WTC11 (cell line): ENCODE data around the gene RECK. TPM values are rescaled to one million over a fixed set of nuclear protein-coding genes. Genes with fewer than 3 reads are reported as not detected.

Experiments used
- ATAC-seq: fragments of 200-7000 bp; cut with Tn5 transposase; 2 replicates; pipeline ENCODE4 v1.10.0; 2021; ENCODE audit warnings: mild to moderate bottlenecking, moderate library complexity
- CTCF ChIA-PET: fragments of 300-600 bp; sonication (Branson Sonifier 250); formaldehyde crosslinking; loops from one replicate; lab custom pipeline; 2021; ENCODE audit warnings: antibody characterized with exemption; lab: Charles Lee
- POLR2A ChIA-PET: fragments of 350-600 bp; sonication (Branson Sonifier 250); formaldehyde crosslinking; loops from one replicate; lab custom pipeline; 2021; ENCODE audit warnings: antibody characterized with exemption; lab: Charles Lee
- DNase-seq: peaks from one replicate; pipeline ENCODE4 v3.0.0; 2021; ENCODE audit warnings: low spot score
- H3K27ac Mint-ChIP-seq: 2 replicates; pipeline ENCODE4 v1.8.0; 2021; ENCODE audit warnings: mixed read lengths
- H3K27me3 Mint-ChIP-seq: 2 replicates; pipeline ENCODE4 v1.8.0; 2021; ENCODE audit warnings: low read depth, mild to moderate bottlenecking, moderate library complexity, mixed read lengths
- H3K36me3 Mint-ChIP-seq: 2 replicates; pipeline ENCODE4 v1.8.0; 2021; ENCODE audit warnings: mixed read lengths
- H3K4me1 Mint-ChIP-seq: 2 replicates; pipeline ENCODE4 v1.8.0; 2022; ENCODE audit warnings: mixed read lengths
- H3K4me3 Mint-ChIP-seq: 2 replicates; pipeline ENCODE4 v1.8.0; 2021; ENCODE audit warnings: mild to moderate bottlenecking, moderate library complexity, mixed read lengths
- H3K9me3 Mint-ChIP-seq: 2 replicates; pipeline ENCODE4 v1.8.0; 2021; ENCODE audit warnings: mixed read lengths
- E2F5 ChIP-seq: sonication (generic); formaldehyde crosslinking; IDR thresholded peaks from 2 replicates; pipeline ENCODE4 v1.8.1; 2022; ENCODE audit warnings: mild to moderate bottlenecking, moderate library complexity, missing genetic modification reagents
- ERG ChIP-seq: fragments of 250-450 bp; sonication (Bioruptor Pico); IDR thresholded peaks from 2 replicates; pipeline ENCODE4 v1.8.0; 2021; ENCODE audit warnings: mild to moderate bottlenecking
- FOXP1 ChIP-seq: sonication (generic); formaldehyde crosslinking; IDR thresholded peaks from 2 replicates; pipeline ENCODE4 v1.8.0; 2022; ENCODE audit warnings: missing genetic modification reagents, mild to moderate bottlenecking, moderate library complexity, borderline replicate concordance
- GTF2I ChIP-seq: fragments of 250-450 bp; sonication (Bioruptor Pico); conservative IDR thresholded peaks from 2 replicates; pipeline ENCODE4 v1.4.0; 2021; ENCODE audit warnings: mild to moderate bottlenecking
- IRF1 ChIP-seq: sonication (generic); formaldehyde crosslinking; IDR thresholded peaks from 2 replicates; pipeline ENCODE4 v1.8.0; 2023; ENCODE audit warnings: missing genetic modification reagents
- MXD4 ChIP-seq: fragments of 250-450 bp; sonication (Bioruptor Pico); IDR thresholded peaks from 2 replicates; pipeline ENCODE4 v1.8.0; 2021; ENCODE audit warnings: mild to moderate bottlenecking, moderate library complexity, borderline replicate concordance
- MYBL2 ChIP-seq: sonication (generic); formaldehyde crosslinking; IDR thresholded peaks from 2 replicates; pipeline ENCODE4 v1.8.1; 2023; ENCODE audit warnings: mild to moderate bottlenecking, moderate library complexity, missing genetic modification reagents
- NFYB ChIP-seq: sonication (generic); formaldehyde crosslinking; conservative IDR thresholded peaks from 2 replicates; pipeline ENCODE4 v1.8.0; 2022; ENCODE audit warnings: low read depth, missing genetic modification reagents
- PRDM15 ChIP-seq: sonication (generic); formaldehyde crosslinking; IDR thresholded peaks from 2 replicates; pipeline ENCODE4 v1.8.0; 2022; ENCODE audit warnings: missing genetic modification reagents
- PREB ChIP-seq: sonication (generic); formaldehyde crosslinking; IDR thresholded peaks from 2 replicates; pipeline ENCODE4 v1.8.1; 2022; ENCODE audit warnings: mild to moderate bottlenecking, missing genetic modification reagents, moderate library complexity, borderline replicate concordance
- RELA ChIP-seq: sonication (generic); formaldehyde crosslinking; IDR thresholded peaks from 2 replicates; pipeline ENCODE4 v1.8.1; 2022; ENCODE audit warnings: missing genetic modification reagents, mild to moderate bottlenecking, borderline replicate concordance
- SOX15 ChIP-seq: fragments of 250-450 bp; sonication (Bioruptor Pico); IDR thresholded peaks from 2 replicates; pipeline ENCODE4 v1.9.0; 2021; ENCODE audit warnings: mild to moderate bottlenecking
- ZBTB43 ChIP-seq: sonication (generic); formaldehyde crosslinking; IDR thresholded peaks from 2 replicates; pipeline ENCODE4 v1.8.1; 2023; ENCODE audit warnings: mild to moderate bottlenecking, missing genetic modification reagents
- ZNF219 ChIP-seq: sonication (generic); formaldehyde crosslinking; IDR thresholded peaks from 2 replicates; pipeline ENCODE4 v1.8.0; 2023; ENCODE audit warnings: missing genetic modification reagents, mild to moderate bottlenecking, borderline replicate concordance
- ZNF281 ChIP-seq: sonication (generic); formaldehyde crosslinking; IDR thresholded peaks from 2 replicates; pipeline ENCODE4 v1.8.0; 2023; ENCODE audit warnings: mild to moderate bottlenecking, missing genetic modification reagents
- ZNF416 ChIP-seq: fragments of 250-450 bp; sonication (Bioruptor Pico); IDR thresholded peaks from 2 replicates; pipeline ENCODE4 v1.9.0; 2021; ENCODE audit warnings: mild to moderate bottlenecking, inconsistent platforms
- ZNF512 ChIP-seq: sonication (generic); formaldehyde crosslinking; IDR thresholded peaks from 2 replicates; pipeline ENCODE4 v1.8.1; 2022; ENCODE audit warnings: missing genetic modification reagents, borderline replicate concordance
- ZNF532 ChIP-seq: fragments of 250-450 bp; sonication (Bioruptor Pico); IDR thresholded peaks from 2 replicates; pipeline ENCODE4 v1.9.0; 2021; ENCODE audit warnings: mild to moderate bottlenecking, borderline replicate concordance
- total RNA-seq: library from RNA; stranded (reverse); gene quantifications from 3 replicates; pipeline ENCODE4 v1.2.3, GENCODE V29; 2021

RECK gene
- total RNA-seq, 1 experiment from 2014 or later, result 11.2 TPM

- no peaks in the 10 kb centered on the region for H3K4me1 Mint-ChIP-seq
Observed at GRCh38 chr9:36147441-36148175, 110.9 kb downstream of the RECK start.

More at GRCh38 chr9:36147441-36148175, 110.9 kb downstream of the RECK start:
- Mint-ChIP-seq H3K9me3 (peaks cover 18% of the 10 kb centered on the region), H3K4me3 (no peak overlapping the region), H3K27ac (no peak overlapping the region), H3K27me3 (peaks cover 19% of the 10 kb centered on the region), H3K36me3 (peaks cover 13% of the 10 kb centered on the region)
- DNase-seq (no peak), ATAC-seq (no peak)
- TF ChIP-seq ZNF219 (CRISPR knock-in tag) (no peak), ZBTB43 (CRISPR knock-in tag) (no peak), RELA (CRISPR knock-in tag) (no peak), PRDM15 (CRISPR knock-in tag) (no peak), NFYB (no peak), ZNF281 (no peak), SOX15 (CRISPR knock-in tag) (no peak), GTF2I (CRISPR knock-in tag) (no peak), MXD4 (CRISPR knock-in tag) (no peak), E2F5 (CRISPR knock-in tag) (no peak), ZNF512 (CRISPR knock-in tag) (no peak), FOXP1 (no peak), ERG (CRISPR knock-in tag) (no peak), ZNF416 (CRISPR knock-in tag) (no peak), IRF1 (CRISPR knock-in tag) (no peak), PREB (no peak), MYBL2 (CRISPR knock-in tag) (no peak), ZNF532 (CRISPR knock-in tag) (no peak)
- POLR2A ChIA-PET, result no interaction called here
- CTCF ChIA-PET, result interaction anchor here (1.5 kb wide), 1 partner anchor 15 kb away, joined by 6 read pairs; no protein-coding TSS in a partner anchor
